Left ventricle myocardium inferior (tissue), 1 donor: Measurements from ENCODE around the gene URB1. TPM values are rescaled to one million over a fixed set of nuclear protein-coding genes. Genes with fewer than 3 reads are reported as not detected.
"Not testable (repeated sequence)": the region's sequence is repeated elsewhere in the genome, so short reads cannot be mapped to it uniquely, and the experiment has no call there.

Source experiments
- DNase-seq: peaks from one replicate; pipeline ENCODE4 v3.0.0-alpha.2; 2020
- H3K27ac ChIP-seq: fragments of 200-600 bp; replicated peaks from 2 replicates; pipeline ENCODE4 v1.8.0; 2021
- H3K27me3 ChIP-seq: fragments of 200-600 bp; 2 replicates; pipeline ENCODE4 v1.8.0; 2021; ENCODE audit warnings: low read depth
- H3K36me3 ChIP-seq: fragments of 200-600 bp; 2 replicates; pipeline ENCODE4 v1.8.0; 2021
- H3K4me1 ChIP-seq: fragments of 200-600 bp; 2 replicates; pipeline ENCODE4 v1.8.0; 2021
- H3K4me3 ChIP-seq: fragments of 200-600 bp; 2 replicates; pipeline ENCODE4 v1.8.0; 2021; ENCODE audit warnings: mild to moderate bottlenecking, moderate library complexity
- H3K9me3 ChIP-seq: fragments of 200-600 bp; replicated peaks from 2 replicates; pipeline ENCODE4 v1.8.0; 2021
- CTCF ChIP-seq: fragments of 200-600 bp; IDR thresholded peaks from 2 replicates; pipeline ENCODE4 v1.8.0; 2021; ENCODE audit warnings: antibody characterized with exemption, mild to moderate bottlenecking, borderline replicate concordance
- intact Hi-C: fragments of 100-400 bp; cut with micrococcal nuclease; formaldehyde crosslinking; loops from one replicate; pipeline ENCODE4 v1.11.0; 2022
- total RNA-seq: library from RNA; stranded (reverse); fragmentation: NEBNext Ultra II Directional; extraction: Animal tissue kit (Norgen Biotek cat#: 25700); gene quantifications from one replicate; pipeline ENCODE4 v1.2.1, GENCODE V29; 2021
- donor health status: DM: no; HTN: yes; CAD: no; lungs with severe emphysema.

URB1 gene
- total RNA-seq, 1 donor from 2014 or later, result 13.8 TPM

- Histone ChIP-seq H3K27me3 (no peaks in the 10 kb centered on the region), H3K36me3 (peaks cover 67% of the 10 kb centered on the region), H3K27ac (peak overlapping the region; percentile 74), H3K4me3 (no peak overlapping the region), H3K9me3 (no peaks in the 10 kb centered on the region), H3K4me1 (peaks cover 26% of the 10 kb centered on the region)
- DNase-seq, result no peak
- no peak for TF ChIP-seq CTCF
- intact Hi-C loops, result no loop called here
Observed at GRCh38 chr21:32370998-32371766, 21.6 kb downstream of the URB1 start.

- H3K9me3 ChIP-seq, H3K27me3 ChIP-seq, H3K4me3 ChIP-seq, intact Hi-C loops, DNase-seq: not testable (repeated sequence)
- Histone ChIP-seq H3K27ac (peak overlapping the region; percentile 62), H3K4me1 (peaks cover 45% of the 10 kb centered on the region), H3K36me3 (peaks cover 64% of the 10 kb centered on the region)
Observed at GRCh38 chr21:32368961-32369360, 23.9 kb downstream of the URB1 start.

- intact Hi-C loops, result no loop called here
- Histone ChIP-seq H3K4me3 (no peak overlapping the region), H3K36me3 (peaks cover 60% of the 10 kb centered on the region), H3K4me1 (peaks cover 50% of the 10 kb centered on the region), H3K9me3 (no peaks in the 10 kb centered on the region), H3K27me3 (no peaks in the 10 kb centered on the region), H3K27ac (peak overlapping the region; percentile 62)
- no peak for DNase-seq
- TF ChIP-seq CTCF, result no peak
Observed at GRCh38 chr21:32368386-32368785, 24.4 kb downstream of the URB1 start.

GRCh38 chr21:32367158-32367557, 25.7 kb downstream of the URB1 start:
- no peaks in the 10 kb centered on the region for H3K9me3 ChIP-seq
- no peaks in the 10 kb centered on the region for H3K27me3 ChIP-seq
- H3K27ac ChIP-seq, result peak overlapping the region; percentile 85
- peaks cover 61% of the 10 kb centered on the region for H3K36me3 ChIP-seq
- intact Hi-C loops, result no loop called here
- peaks cover 42% of the 10 kb centered on the region for H3K4me1 ChIP-seq
- DNase-seq, result no peak
- no peak overlapping the region for H3K4me3 ChIP-seq
- TF ChIP-seq CTCF, result no peak

GRCh38 chr21:32366191-32366590, 26.6 kb downstream of the URB1 start:
- no peak for TF ChIP-seq CTCF
- Histone ChIP-seq H3K9me3 (no peaks in the 10 kb centered on the region), H3K27me3 (no peaks in the 10 kb centered on the region), H3K36me3 (peaks cover 67% of the 10 kb centered on the region), H3K4me3 (no peak overlapping the region), H3K27ac (peak overlapping the region; percentile 85), H3K4me1 (peaks cover 34% of the 10 kb centered on the region)
- intact Hi-C loops, result no loop called here
- DNase-seq, result no peak

GRCh38 chr21:32364796-32365195, 28.0 kb downstream of the URB1 start:
- Histone ChIP-seq H3K27me3 (no peaks in the 10 kb centered on the region), H3K9me3 (no peaks in the 10 kb centered on the region), H3K4me1 (peaks cover 40% of the 10 kb centered on the region), H3K36me3 (peaks cover 75% of the 10 kb centered on the region), H3K27ac (peak overlapping the region; percentile 85), H3K4me3 (no peak overlapping the region)
- no peak for DNase-seq
- peak; percentile 22 for TF ChIP-seq CTCF
- intact Hi-C loops, result no loop called here
